Colonic mucosa (tissue), 4 donors: Measurements from ENCODE around the gene MTA1. TPM values are rescaled to one million over a fixed set of nuclear protein-coding genes. Genes with fewer than 3 reads are reported as not detected.

ENCODE experiments used
- DNase-seq: peaks from one replicate; pipeline ENCODE4 v3.0.0-alpha.2; 2020
- H3K27ac ChIP-seq: fragments of 200-600 bp; one replicate; pipeline ENCODE4 v1.8.0; 2021
- H3K27me3 ChIP-seq: fragments of 200-600 bp; one replicate; pipeline ENCODE4 v1.8.0; 2021
- H3K36me3 ChIP-seq: fragments of 200-600 bp; one replicate; pipeline ENCODE4 v1.8.0; 2021
- H3K4me1 ChIP-seq: fragments of 200-600 bp; one replicate; pipeline ENCODE4 v1.8.0; 2021; ENCODE audit warnings: mild to moderate bottlenecking
- H3K4me3 ChIP-seq: fragments of 200-600 bp; one replicate; pipeline ENCODE4 v1.8.0; 2021
- H3K9ac ChIP-seq, 2 donors: one replicate each; pipeline ENCODE4 v1.7.0; 2013; ENCODE audit warnings: control low read depth in 2 of 2, low read depth in 2 of 2, low read length in 2 of 2
- H3K9me3 ChIP-seq: fragments of 200-600 bp; one replicate; pipeline ENCODE4 v1.8.0; 2021
- intact Hi-C: fragments of 100-400 bp; cut with DNase I; formaldehyde crosslinking; loops from one replicate; pipeline ENCODE4 v1.14.1; 2022
- total RNA-seq, 2 donors: library from RNA; stranded (reverse); fragmentation: NEBNext Ultra II Directional in 1 of 2; extraction: Animal tissue kit (Norgen Biotek cat#: 25700) in 1 of 2; gene quantifications; one replicate each; pipeline ENCODE4 v1.2.1, GENCODE V29; 2021
- TF ChIP-seq, protein P1 (sequence below): fragments of 200-600 bp; IDR thresholded peaks from one replicate; pipeline ENCODE4 v1.8.0; 2022; ENCODE audit warnings: antibody characterized with exemption, mild to moderate bottlenecking
- donor health status: healthy.
- donor health status: DM: no; HTN: no; CAD: no.
- donor health status: DM: no; HTN: no; CAD: no.

Gene MTA1
- total RNA-seq, 2 donors from 2014 or later, result 47.0 to 90.2 TPM

- Histone ChIP-seq H3K36me3 (no peaks in the 10 kb centered on the region), H3K9me3 (no peaks in the 10 kb centered on the region), H3K4me3 (no peak overlapping the region), H3K9ac (no peak overlapping the region), H3K27ac (no peak overlapping the region), H3K4me1 (no peaks in the 10 kb centered on the region), H3K27me3 (no peaks in the 10 kb centered on the region)
- TF ChIP-seq, protein P1, sequence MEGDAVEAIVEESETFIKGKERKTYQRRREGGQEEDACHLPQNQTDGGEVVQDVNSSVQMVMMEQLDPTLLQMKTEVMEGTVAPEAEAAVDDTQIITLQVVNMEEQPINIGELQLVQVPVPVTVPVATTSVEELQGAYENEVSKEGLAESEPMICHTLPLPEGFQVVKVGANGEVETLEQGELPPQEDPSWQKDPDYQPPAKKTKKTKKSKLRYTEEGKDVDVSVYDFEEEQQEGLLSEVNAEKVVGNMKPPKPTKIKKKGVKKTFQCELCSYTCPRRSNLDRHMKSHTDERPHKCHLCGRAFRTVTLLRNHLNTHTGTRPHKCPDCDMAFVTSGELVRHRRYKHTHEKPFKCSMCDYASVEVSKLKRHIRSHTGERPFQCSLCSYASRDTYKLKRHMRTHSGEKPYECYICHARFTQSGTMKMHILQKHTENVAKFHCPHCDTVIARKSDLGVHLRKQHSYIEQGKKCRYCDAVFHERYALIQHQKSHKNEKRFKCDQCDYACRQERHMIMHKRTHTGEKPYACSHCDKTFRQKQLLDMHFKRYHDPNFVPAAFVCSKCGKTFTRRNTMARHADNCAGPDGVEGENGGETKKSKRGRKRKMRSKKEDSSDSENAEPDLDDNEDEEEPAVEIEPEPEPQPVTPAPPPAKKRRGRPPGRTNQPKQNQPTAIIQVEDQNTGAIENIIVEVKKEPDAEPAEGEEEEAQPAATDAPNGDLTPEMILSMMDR, result no peak
- intact Hi-C loops, result no loop called here
- DNase-seq, result no peak
Observed at GRCh38 chr14:105501504-105502291, 82.1 kb downstream of the MTA1 start.

DNA sequence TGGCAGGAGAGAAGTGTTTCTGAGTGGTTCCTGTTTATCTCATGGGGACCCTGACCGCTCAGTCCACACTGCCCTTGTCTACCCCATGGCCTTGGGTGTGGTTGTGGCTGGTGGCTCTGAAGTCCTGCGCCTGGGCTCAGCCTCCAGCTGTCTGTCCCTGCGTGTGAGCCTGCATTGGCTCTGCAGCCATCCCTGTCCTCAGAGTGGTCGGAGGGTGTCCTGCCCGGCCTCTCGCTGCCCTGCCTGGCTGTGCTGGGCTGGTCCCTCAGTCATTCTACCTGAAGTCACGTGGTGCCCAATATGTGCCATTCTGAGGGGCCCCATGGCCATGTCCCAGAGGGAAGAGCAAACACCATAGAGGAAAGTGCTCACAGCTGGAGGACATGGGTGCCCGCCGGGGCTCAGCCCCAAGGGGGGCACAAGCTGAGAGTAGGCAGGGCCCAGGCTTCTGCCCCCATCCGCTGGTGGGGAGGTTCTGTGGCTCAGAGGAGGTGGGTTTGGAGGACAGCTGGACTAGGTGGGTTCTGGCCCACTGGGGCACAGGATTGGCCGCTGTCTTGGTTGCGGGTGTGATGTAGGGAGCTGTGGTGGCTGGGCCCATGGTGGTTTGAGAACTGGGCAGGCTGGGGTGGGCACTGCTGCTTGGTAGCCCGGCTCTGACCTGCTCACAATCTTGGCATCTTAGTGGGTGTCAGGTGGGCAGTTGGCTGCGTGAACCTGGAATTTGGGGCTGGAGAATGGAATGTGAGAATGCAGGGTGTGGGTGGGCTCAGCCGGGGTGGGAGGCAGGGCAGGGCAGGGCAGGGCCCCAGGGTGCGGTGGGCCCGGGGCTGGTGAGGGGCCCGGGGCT is 83.0 kb downstream of the MTA1 start:
- intact Hi-C loops, result no loop called here
- Histone ChIP-seq H3K4me1 (no peaks in the 10 kb centered on the region), H3K27ac (no peak overlapping the region), H3K4me3 (no peak overlapping the region), H3K27me3 (no peaks in the 10 kb centered on the region), H3K9me3 (no peaks in the 10 kb centered on the region), H3K36me3 (no peaks in the 10 kb centered on the region), H3K9ac (no peak overlapping the region)
- TF ChIP-seq, protein P1, result no peak
- no peak for DNase-seq

- H3K27me3 ChIP-seq, result no peaks in the 10 kb centered on the region
- intact Hi-C loops, result no loop called here
- no peak for DNase-seq
- no peak overlapping the region for H3K4me3 ChIP-seq
- H3K27ac ChIP-seq, result no peak overlapping the region
- H3K36me3 ChIP-seq, result no peaks in the 10 kb centered on the region
- no peak overlapping the region for H3K9ac ChIP-seq
- H3K4me1 ChIP-seq, result no peaks in the 10 kb centered on the region
- TF ChIP-seq, protein P1, result no peak
- no peaks in the 10 kb centered on the region for H3K9me3 ChIP-seq
Observed at GRCh38 chr14:105503296-105503640, 83.6 kb downstream of the MTA1 start.

DNA sequence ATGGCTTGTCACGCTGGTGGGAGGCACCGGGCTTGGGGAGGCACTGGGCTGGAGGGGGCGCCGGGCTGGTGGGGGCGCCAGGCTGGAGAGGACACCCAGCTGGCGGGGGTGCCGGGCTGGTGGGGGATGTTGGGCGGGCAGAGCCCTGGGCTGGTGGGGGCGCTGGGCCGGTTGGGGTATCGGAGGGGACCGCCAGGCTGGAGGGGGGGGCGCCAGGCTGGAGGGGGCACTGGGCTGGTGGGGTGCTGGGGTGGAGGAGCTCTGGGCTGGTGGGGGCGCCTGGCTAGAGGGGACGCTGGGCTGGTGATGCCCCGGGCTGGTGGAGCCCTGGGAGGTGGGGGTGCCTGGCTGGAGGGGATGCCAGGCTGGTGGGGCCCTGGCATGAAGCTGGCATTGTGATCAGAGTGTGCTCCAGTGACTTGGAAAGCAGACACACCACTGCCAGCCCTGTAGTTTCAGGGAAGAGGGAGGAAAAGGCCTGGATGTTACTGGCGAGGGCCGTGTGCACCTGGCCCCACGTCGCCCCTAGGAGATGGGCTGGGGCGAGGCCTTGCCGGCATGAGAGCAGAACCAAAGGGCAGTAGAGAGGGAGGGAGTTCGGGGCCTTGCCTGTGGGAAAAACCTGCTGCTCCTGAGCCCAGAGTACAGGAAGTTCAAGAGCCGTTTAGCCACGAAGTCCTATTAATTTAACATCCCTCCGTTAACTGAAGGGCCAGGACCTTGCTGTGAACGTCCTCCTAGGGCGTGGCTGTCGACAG is 84.5 kb downstream of the MTA1 start:
- no peak for DNase-seq
- Histone ChIP-seq H3K4me1 (no peaks in the 10 kb centered on the region), H3K27me3 (no peaks in the 10 kb centered on the region), H3K4me3 (no peak overlapping the region), H3K27ac (no peak overlapping the region), H3K36me3 (no peaks in the 10 kb centered on the region), H3K9me3 (no peaks in the 10 kb centered on the region), H3K9ac (no peak overlapping the region)
- intact Hi-C loops, result no loop called here
- TF ChIP-seq, protein P1, result no peak

- no peak overlapping the region for H3K9ac ChIP-seq
- no peak for DNase-seq
Observed at GRCh38 chr14:105505101-105505500, 85.5 kb downstream of the MTA1 start.

More at GRCh38 chr14:105505101-105505500, 85.5 kb downstream of the MTA1 start:
- no peaks in the 10 kb centered on the region for H3K36me3 ChIP-seq
- no peaks in the 10 kb centered on the region for H3K27me3 ChIP-seq
- H3K4me3 ChIP-seq, result no peak overlapping the region
- H3K9me3 ChIP-seq, result no peaks in the 10 kb centered on the region
- H3K4me1 ChIP-seq, result no peaks in the 10 kb centered on the region
- TF ChIP-seq, protein P1, result no peak
- intact Hi-C loops, result no loop called here
- no peak overlapping the region for H3K27ac ChIP-seq
